HCT116 (cell line): ENCODE data around the gene HPCAL1. TPM values are rescaled to one million over a fixed set of nuclear protein-coding genes. Genes with fewer than 3 reads are reported as not detected.

ENCODE experiments used
- ATAC-seq: fragments of 200-7000 bp; cut with Tn5 transposase; 2 replicates; pipeline ENCODE4 v1.9.1; 2020; ENCODE audit warnings: mild to moderate bottlenecking, moderate library complexity
- BruUV-seq: library from RNA; stranded (reverse); fragments of 400-500 nt; replicated peaks from 2 replicates; lab custom pipeline; 2021; lab: Mats Ljungman, UMichigan
- CTCF ChIA-PET: fragments of 300-600 bp; sonication (Branson Sonifier 250); formaldehyde crosslinking; loops from one replicate; lab custom pipeline; 2021; ENCODE audit warnings: antibody characterized with exemption; lab: Charles Lee
- POLR2A ChIA-PET: fragments of 300-600, 350-600 bp; sonication (Branson Sonifier 250); formaldehyde crosslinking; loops from one replicate; lab custom pipeline; 2021; ENCODE audit warnings: antibody characterized with exemption; lab: Charles Lee
- RAD21 ChIA-PET, 2 experiments: fragments of 300-600 bp; sonication (Branson Sonifier 250); formaldehyde crosslinking; loops; one replicate each; lab custom pipeline; 2023; ENCODE audit warnings: low total read pairs in 2 of 2; ENCODE audit not compliant: uncharacterized antibody in 2 of 2, unreplicated experiment in 2 of 2, low non-redundant PET in 1 of 2; lab: Charles Lee
- DNase-seq: peaks from one replicate; pipeline ENCODE4 v3.0.0-alpha.2; 2010; ENCODE audit warnings: low read depth, low spot score
- H2AFZ ChIP-seq: fragments of 200-600 bp; shearing (Covaris generic), sonication (generic); 2 replicates; pipeline ENCODE4 v1.6.1; 2017; ENCODE audit warnings: low read depth, mixed run types, mixed read lengths, antibody characterized with exemption, low read length; ENCODE audit not compliant: poor library complexity, severe bottlenecking
- H3K27ac ChIP-seq: 2 replicates; pipeline ENCODE4 v1.5.1; 2012; ENCODE audit warnings: low read depth, low read length
- H3K27me3 ChIP-seq: fragments of 200-600 bp; sonication (generic); 2 replicates; pipeline ENCODE4 v1.6.1; 2016; ENCODE audit warnings: mixed run types, low read length, mixed read lengths; ENCODE audit not compliant: insufficient read depth
- H3K36me3 ChIP-seq, 2 experiments: fragments of 200-500 bp in 1 of 2; fragments of 200-600 bp in 1 of 2; sonication (Bioruptor generic) in 1 of 2; sonication (generic) in 1 of 2; 2 replicates each; pipeline versions ENCODE4 v1.5.1 to v1.6.1; 2014 to 2016; ENCODE audit warnings: low read length in 2 of 2, inconsistent platforms in 1 of 2, mixed read lengths in 1 of 2, mixed run types in 1 of 2; ENCODE audit not compliant: insufficient read depth in 2 of 2, control insufficient read depth in 1 of 2
- H3K4me1 ChIP-seq, 2 experiments: fragments of 200-600 bp in 1 of 2; sonication (generic) in 1 of 2; 2 replicates each; pipeline versions ENCODE4 v1.5.1 to v1.6.1; 2012 to 2017; ENCODE audit warnings: low read length in 2 of 2, inconsistent platforms in 1 of 2, mild to moderate bottlenecking in 1 of 2, mixed read lengths in 1 of 2, mixed run types in 1 of 2, moderate library complexity in 1 of 2; ENCODE audit not compliant: insufficient read depth in 2 of 2, control insufficient read depth in 1 of 2
- H3K4me2 ChIP-seq: fragments of 200-600 bp; sonication (generic); 2 replicates; pipeline ENCODE4 v1.6.1; 2017; ENCODE audit warnings: mixed run types, low read length, mixed read lengths
- H3K4me3 ChIP-seq, 2 experiments: fragments of 200-600 bp in 1 of 2; sonication (generic) in 1 of 2; replicated peaks in 1 of 2; 2 replicates each; pipeline ENCODE4 v1.5.1; 2011 to 2016; ENCODE audit warnings: low read length in 2 of 2, control low read depth in 1 of 2, low read depth in 1 of 2, mild to moderate bottlenecking in 1 of 2, mixed read lengths in 1 of 2, mixed run types in 1 of 2
- H3K79me2 ChIP-seq: fragments of 200-600 bp; sonication (generic); 2 replicates; pipeline ENCODE4 v1.6.1; 2017; ENCODE audit warnings: mild to moderate bottlenecking, mixed run types, low read length, moderate library complexity, mixed read lengths; ENCODE audit not compliant: insufficient read depth
- H3K9ac ChIP-seq: fragments of 200-600 bp; sonication (generic); 2 replicates; pipeline ENCODE4 v1.6.1; 2016; ENCODE audit warnings: low read length, mixed read lengths
- H3K9me2 ChIP-seq: fragments of 200-600 bp; sonication (generic), shearing (Covaris generic); 2 replicates; pipeline ENCODE4 v1.6.1; 2017; ENCODE audit warnings: mixed run types, mild to moderate bottlenecking, moderate library complexity; ENCODE audit not compliant: insufficient read depth
- H3K9me3 ChIP-seq, 2 experiments: fragments of 200-500 bp in 1 of 2; fragments of 200-600 bp in 1 of 2; sonication (Bioruptor generic) in 1 of 2; sonication (generic) in 1 of 2; 2 replicates each; pipeline ENCODE4 v1.6.1; 2014 to 2017; ENCODE audit warnings: low read length in 2 of 2, mixed read lengths in 2 of 2, inconsistent platforms in 1 of 2, low read depth in 1 of 2, mild to moderate bottlenecking in 1 of 2, mixed run types in 1 of 2, moderate library complexity in 1 of 2; ENCODE audit not compliant: control insufficient read depth in 1 of 2, insufficient read depth in 1 of 2
- H4K20me1 ChIP-seq: fragments of 200-600 bp; sonication (generic), shearing (Covaris generic); 2 replicates; pipeline ENCODE4 v1.6.1; 2017; ENCODE audit warnings: mixed run types, mild to moderate bottlenecking, moderate library complexity; ENCODE audit not compliant: insufficient read depth
- ELF1 ChIP-seq: IDR thresholded peaks from 2 replicates; pipeline ENCODE4 v1.6.1; 2012; ENCODE audit warnings: low read depth, borderline replicate concordance
- EZH2 ChIP-seq: fragments of 200-600 bp; sonication (generic); IDR thresholded peaks from 2 replicates; pipeline ENCODE4 v1.6.1; 2017; ENCODE audit warnings: antibody characterized with exemption, mixed run types
- EZH2phosphoT487 ChIP-seq: fragments of 200-600 bp; IDR thresholded peaks from 2 replicates; pipeline ENCODE4 v1.6.1; 2018; ENCODE audit warnings: antibody characterized with exemption, borderline replicate concordance
- FOSL1 ChIP-seq: IDR thresholded peaks from 2 replicates; pipeline ENCODE4 v1.6.1; 2012; ENCODE audit warnings: low read depth
- intact Hi-C: fragments of 100-400 bp; cut with micrococcal nuclease; formaldehyde crosslinking; loops from 2 replicates; pipeline ENCODE4 v1.10.0; 2022
- total RNA-seq: library from RNA; stranded (reverse); gene quantifications from one replicate; pipeline ENCODE4 v1.2.1, GENCODE V29; 2021; ENCODE audit not compliant: unreplicated experiment
- TF ChIP-seq, protein P1 (sequence below): IDR thresholded peaks from 2 replicates; pipeline ENCODE4 v1.6.1; 2012

The HPCAL1 gene
- total RNA-seq, 1 experiment from 2014 or later: 111 TPM

DNA sequence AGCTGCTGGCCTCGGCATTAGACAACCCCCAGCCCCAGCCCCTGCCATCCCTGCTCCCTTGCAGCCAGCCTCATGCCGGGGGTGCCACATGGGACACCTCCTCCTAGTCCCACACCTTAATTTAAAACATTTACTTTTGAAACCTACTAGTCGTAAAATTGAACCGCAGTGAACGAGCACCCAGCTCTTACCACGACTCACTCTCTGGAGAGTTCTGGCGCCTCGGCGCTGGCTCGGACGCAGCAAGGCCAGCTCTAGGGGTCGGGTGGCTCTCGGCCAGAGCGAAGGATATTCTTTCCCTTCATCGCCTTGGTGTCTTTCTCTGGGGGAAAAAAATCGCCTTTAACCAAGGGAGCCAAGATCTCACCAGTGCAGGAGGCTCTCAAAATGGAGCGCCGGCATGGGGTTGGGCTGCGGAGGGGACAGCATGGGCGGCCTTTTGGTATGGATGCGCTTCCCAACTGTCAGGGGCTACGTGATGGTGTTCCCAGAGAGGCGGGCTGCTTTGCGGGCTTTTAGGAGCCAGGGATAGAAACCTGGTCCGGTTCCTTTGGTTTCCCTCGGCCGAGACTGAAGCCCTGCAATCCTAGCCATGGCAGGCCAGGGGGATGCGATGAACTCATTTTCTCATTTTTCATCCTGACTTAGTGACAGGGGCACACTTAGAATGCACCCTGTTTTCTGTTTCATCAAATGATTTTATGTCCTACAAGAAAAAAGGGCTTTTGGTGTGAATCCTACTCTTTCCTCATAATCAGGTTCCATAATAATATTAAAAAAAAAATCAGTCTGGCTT lies 2.0 kb downstream of the HPCAL1 start:
- H4K20me1 ChIP-seq: peaks cover 6% of the 10 kb centered on the region; the same call in 1 of the 2 replicates
- no peaks in the 10 kb centered on the region for H3K27me3 ChIP-seq
- H2AFZ ChIP-seq: no peak overlapping the region
- no peak for TF ChIP-seq FOSL1
- no peak for TF ChIP-seq EZH2phosphoT487
- ATAC-seq: no peak
- no TSS peak for BruUV-seq
- intact Hi-C loops: loop anchor here (10.0 kb wide), 1 partner anchor 180 kb away; the partner anchor contains the start of gene RRM2
- peaks cover 14 to 58% of the 10 kb centered on the region in 2 experiments; a peak in 3 of 4 replicates for H3K4me1 ChIP-seq
- H3K4me2 ChIP-seq: peak overlapping the region; percentile 91
- no peaks in the 10 kb centered on the region for H3K9me2 ChIP-seq
- peak overlapping the region; percentile 72 to 96 for H3K4me3 ChIP-seq
- H3K27ac ChIP-seq: no peak overlapping the region
- RAD21 ChIA-PET: interaction anchor here in 1 of 2 experiments (1.2 to 1.4 kb wide), 2 partner anchors 22 to 104 kb away, joined by 3 read pairs; no protein-coding TSS in a partner anchor
- CTCF ChIA-PET: interaction anchor here (6.0 kb wide), 1 partner anchor 104 kb away, joined by 29 read pairs; no protein-coding TSS in a partner anchor
- peak overlapping the region; percentile 78 for H3K9ac ChIP-seq
- POLR2A ChIA-PET: interaction anchor here (2.3 kb wide), 1 partner anchor 21 kb away, joined by 8 read pairs; no protein-coding TSS in a partner anchor
- H3K79me2 ChIP-seq: peaks cover 67% of the 10 kb centered on the region
- H3K9me3 ChIP-seq: no peaks in the 10 kb centered on the region
- DNase-seq: no peak
- H3K36me3 ChIP-seq: no peaks in the 10 kb centered on the region

DNA sequence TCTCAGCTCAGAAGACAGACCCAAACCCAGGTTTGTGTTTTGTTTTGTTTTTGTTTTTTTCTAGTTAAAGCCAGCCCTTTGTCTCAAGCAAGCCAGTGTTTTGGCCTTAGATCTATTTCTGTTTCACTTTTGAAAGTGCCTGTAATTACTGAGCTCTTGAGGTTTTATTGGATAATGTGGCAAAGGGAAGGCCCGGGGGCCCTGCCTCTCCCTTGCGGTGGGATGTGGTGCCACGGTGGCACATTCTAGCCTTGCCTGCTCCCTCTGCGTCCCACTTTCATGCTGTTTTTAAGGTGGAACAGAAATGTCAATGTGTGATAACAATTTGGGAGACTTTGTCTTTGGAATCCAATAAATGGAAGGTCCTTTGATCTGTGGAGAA lies 2.5 kb downstream of the HPCAL1 start:
- RAD21 ChIA-PET: no interaction called here
- no peak for ATAC-seq
- Histone ChIP-seq H3K4me2 (peak overlapping the region; percentile 91; the same call in 1 of the 2 replicates), H3K9ac (no peak overlapping the region), H3K4me3 (no peak overlapping the region), H3K36me3 (no peaks in the 10 kb centered on the region), H3K27me3 (no peaks in the 10 kb centered on the region), H3K9me3 (no peaks in the 10 kb centered on the region), H4K20me1 (peaks cover 6% of the 10 kb centered on the region; the same call in 1 of the 2 replicates), H3K79me2 (peaks cover 73% of the 10 kb centered on the region), H2AFZ (no peak overlapping the region), H3K27ac (no peak overlapping the region), H3K4me1 (peaks cover 14 to 57% of the 10 kb centered on the region in 2 experiments; a peak in 3 of 4 replicates), H3K9me2 (no peaks in the 10 kb centered on the region)
- no TSS peak for BruUV-seq
- intact Hi-C loops: loop anchor here (10.0 kb wide), 1 partner anchor 180 kb away; the partner anchor contains the start of gene RRM2
- CTCF ChIA-PET: interaction anchor here (6.0 kb wide), 1 partner anchor 104 kb away, joined by 29 read pairs; no protein-coding TSS in a partner anchor
- DNase-seq: no peak
- POLR2A ChIA-PET: no interaction called here
- TF ChIP-seq EZH2: no peak
- no peak for TF ChIP-seq ELF1
- TF ChIP-seq, protein P1, sequence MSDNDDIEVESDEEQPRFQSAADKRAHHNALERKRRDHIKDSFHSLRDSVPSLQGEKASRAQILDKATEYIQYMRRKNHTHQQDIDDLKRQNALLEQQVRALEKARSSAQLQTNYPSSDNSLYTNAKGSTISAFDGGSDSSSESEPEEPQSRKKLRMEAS: no peak
